PC-3 (cell line): Measurements from ENCODE around the gene UGT1A9.
"Not testable (repeated sequence)": the region's sequence is repeated elsewhere in the genome, so short reads cannot be mapped to it uniquely, and the experiment has no call there.

Source experiments
- CTCF ChIP-seq: fragments of 300-600 bp; sonication (generic); conservative IDR thresholded peaks from 2 replicates; pipeline ENCODE4 v1.5.1; 2017; ENCODE audit warnings: antibody characterized with exemption, low read depth, mild to moderate bottlenecking, low read length
- EZH2 ChIP-seq: fragments of 300-600 bp; sonication (generic); IDR thresholded peaks from one replicate; pipeline ENCODE4 v1.6.1; 2017; ENCODE audit warnings: antibody characterized with exemption, mild to moderate bottlenecking, low read length; ENCODE audit not compliant: unreplicated experiment
- EZH2phosphoT487 ChIP-seq: fragments of 300-600 bp; sonication (generic); IDR thresholded peaks from 2 replicates; pipeline ENCODE4 v1.6.1; 2018; ENCODE audit warnings: mild to moderate bottlenecking, antibody characterized with exemption, low read length, borderline replicate concordance

- TF ChIP-seq CTCF, EZH2, EZH2phosphoT487: not testable (repeated sequence)
Observed at GRCh38 chr2:233745838-233746237, 74.1 kb downstream of the UGT1A9 start.
